Heart left ventricle (tissue), 13 donors: ENCODE results near the gene UHRF1.

Source experiments
- CTCF ChIP-seq, 12 donors: fragments of 200-600 bp; sonication (generic) in 4 of 12; IDR thresholded peaks; one replicate each; pipeline versions ENCODE4 v1.5.0 to v1.8.0; 2018 to 2022; ENCODE audit warnings: antibody characterized with exemption in 12 of 12, mild to moderate bottlenecking in 5 of 12
- POLR2A ChIP-seq, 2 donors: fragments of 450-650 bp; IDR thresholded peaks; one replicate each; pipeline ENCODE4 v1.6.1; 2017; ENCODE audit warnings: antibody characterized with exemption in 2 of 2, mild to moderate bottlenecking in 2 of 2, moderate library complexity in 2 of 2
- donor health status: ischemic (EF 13 %, LVEDD 7.1; RV severe dilation, severe dysfunction).
- donor health status: DM: no; HTN: yes; CAD: no.
- donor health status: DM: no; HTN: no; CAD: no.
- donor health status: ischemic (EF 25% LVEDD 6.9; RV normal size, moderate dysfunction).
- donor health status: ischemic (EF 25% LVEDD 5.7; RV mildly dilated, moderate dysfunction).
- donor health status: ischemic (EF 35%, LVEDD 5.7; RV mildly dilated, moderate dysfunction).
- donor health status: nonischemic (EF 11% LVEDD 7.7; RV severe dilation, severe dysfunction).
- donor health status: DM: yes; HTN: yes; CAD: no.
- donor health status: PGD.
- donor health status: ischemic (EF 29% LVEDD 5.4; RV normal size, mild dysfunction).
- donor health status: nonischemic (EF 23%, LVEDD 6.1; RV moderate dilation, normal function).

GRCh38 chr19:4984106-4984380 lies 74.7 kb downstream of the UHRF1 start:
- TF ChIP-seq POLR2A (IDR thresholded peaks at IDR 0.05) (no peak), CTCF (IDR thresholded peaks at IDR 0.05) (no peak)
